ENCODE results near the gene MYL9.

DNA sequence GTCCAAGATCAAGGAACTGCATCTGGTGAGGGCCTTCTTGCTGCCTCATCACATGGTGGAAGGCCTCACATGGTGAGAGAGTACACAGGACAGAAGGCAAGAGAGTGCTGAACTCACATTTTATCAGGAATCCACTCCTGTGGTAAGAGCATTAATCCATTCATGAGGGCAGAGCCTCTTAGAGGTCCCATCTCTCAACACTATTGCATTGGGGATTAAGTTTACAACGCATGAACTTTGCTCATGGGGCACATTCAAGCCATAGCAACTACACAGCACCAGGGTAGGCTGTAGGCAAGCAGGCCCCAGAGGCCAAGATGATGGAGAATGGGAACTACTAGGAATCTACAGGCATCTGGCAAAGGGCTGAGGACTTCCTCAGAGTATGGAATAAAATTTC is 22.1 kb downstream of the MYL9 start:
- no peak for TF ChIP-seq BCL3 (IDR thresholded peaks at IDR 0.05)
- no peak for TF ChIP-seq POLR2A (IDR thresholded peaks at IDR 0.05; ENCODE audit: low read length)
- TF ChIP-seq, protein P1, sequence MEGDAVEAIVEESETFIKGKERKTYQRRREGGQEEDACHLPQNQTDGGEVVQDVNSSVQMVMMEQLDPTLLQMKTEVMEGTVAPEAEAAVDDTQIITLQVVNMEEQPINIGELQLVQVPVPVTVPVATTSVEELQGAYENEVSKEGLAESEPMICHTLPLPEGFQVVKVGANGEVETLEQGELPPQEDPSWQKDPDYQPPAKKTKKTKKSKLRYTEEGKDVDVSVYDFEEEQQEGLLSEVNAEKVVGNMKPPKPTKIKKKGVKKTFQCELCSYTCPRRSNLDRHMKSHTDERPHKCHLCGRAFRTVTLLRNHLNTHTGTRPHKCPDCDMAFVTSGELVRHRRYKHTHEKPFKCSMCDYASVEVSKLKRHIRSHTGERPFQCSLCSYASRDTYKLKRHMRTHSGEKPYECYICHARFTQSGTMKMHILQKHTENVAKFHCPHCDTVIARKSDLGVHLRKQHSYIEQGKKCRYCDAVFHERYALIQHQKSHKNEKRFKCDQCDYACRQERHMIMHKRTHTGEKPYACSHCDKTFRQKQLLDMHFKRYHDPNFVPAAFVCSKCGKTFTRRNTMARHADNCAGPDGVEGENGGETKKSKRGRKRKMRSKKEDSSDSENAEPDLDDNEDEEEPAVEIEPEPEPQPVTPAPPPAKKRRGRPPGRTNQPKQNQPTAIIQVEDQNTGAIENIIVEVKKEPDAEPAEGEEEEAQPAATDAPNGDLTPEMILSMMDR (IDR thresholded peaks at IDR 0.05), result no peak
- no peak for TF ChIP-seq BHLHE40 (IDR thresholded peaks at IDR 0.05; ENCODE audit: low read depth, low read length)
- TF ChIP-seq JUNB (IDR thresholded peaks at IDR 0.05), result no peak
- no peak for TF ChIP-seq HDAC2 (IDR thresholded peaks at IDR 0.05)
- TF ChIP-seq PBX3 (IDR thresholded peaks at IDR 0.05), result no peak
- TF ChIP-seq, protein P2, sequence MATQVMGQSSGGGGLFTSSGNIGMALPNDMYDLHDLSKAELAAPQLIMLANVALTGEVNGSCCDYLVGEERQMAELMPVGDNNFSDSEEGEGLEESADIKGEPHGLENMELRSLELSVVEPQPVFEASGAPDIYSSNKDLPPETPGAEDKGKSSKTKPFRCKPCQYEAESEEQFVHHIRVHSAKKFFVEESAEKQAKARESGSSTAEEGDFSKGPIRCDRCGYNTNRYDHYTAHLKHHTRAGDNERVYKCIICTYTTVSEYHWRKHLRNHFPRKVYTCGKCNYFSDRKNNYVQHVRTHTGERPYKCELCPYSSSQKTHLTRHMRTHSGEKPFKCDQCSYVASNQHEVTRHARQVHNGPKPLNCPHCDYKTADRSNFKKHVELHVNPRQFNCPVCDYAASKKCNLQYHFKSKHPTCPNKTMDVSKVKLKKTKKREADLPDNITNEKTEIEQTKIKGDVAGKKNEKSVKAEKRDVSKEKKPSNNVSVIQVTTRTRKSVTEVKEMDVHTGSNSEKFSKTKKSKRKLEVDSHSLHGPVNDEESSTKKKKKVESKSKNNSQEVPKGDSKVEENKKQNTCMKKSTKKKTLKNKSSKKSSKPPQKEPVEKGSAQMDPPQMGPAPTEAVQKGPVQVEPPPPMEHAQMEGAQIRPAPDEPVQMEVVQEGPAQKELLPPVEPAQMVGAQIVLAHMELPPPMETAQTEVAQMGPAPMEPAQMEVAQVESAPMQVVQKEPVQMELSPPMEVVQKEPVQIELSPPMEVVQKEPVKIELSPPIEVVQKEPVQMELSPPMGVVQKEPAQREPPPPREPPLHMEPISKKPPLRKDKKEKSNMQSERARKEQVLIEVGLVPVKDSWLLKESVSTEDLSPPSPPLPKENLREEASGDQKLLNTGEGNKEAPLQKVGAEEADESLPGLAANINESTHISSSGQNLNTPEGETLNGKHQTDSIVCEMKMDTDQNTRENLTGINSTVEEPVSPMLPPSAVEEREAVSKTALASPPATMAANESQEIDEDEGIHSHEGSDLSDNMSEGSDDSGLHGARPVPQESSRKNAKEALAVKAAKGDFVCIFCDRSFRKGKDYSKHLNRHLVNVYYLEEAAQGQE (IDR thresholded peaks at IDR 0.05), result no peak
- no peak for TF ChIP-seq EP300 (IDR thresholded peaks at IDR 0.05)
- TF ChIP-seq, protein P3, sequence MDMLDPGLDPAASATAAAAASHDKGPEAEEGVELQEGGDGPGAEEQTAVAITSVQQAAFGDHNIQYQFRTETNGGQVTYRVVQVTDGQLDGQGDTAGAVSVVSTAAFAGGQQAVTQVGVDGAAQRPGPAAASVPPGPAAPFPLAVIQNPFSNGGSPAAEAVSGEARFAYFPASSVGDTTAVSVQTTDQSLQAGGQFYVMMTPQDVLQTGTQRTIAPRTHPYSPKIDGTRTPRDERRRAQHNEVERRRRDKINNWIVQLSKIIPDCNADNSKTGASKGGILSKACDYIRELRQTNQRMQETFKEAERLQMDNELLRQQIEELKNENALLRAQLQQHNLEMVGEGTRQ (IDR thresholded peaks at IDR 0.05), result no peak
- TF ChIP-seq, protein P4, sequence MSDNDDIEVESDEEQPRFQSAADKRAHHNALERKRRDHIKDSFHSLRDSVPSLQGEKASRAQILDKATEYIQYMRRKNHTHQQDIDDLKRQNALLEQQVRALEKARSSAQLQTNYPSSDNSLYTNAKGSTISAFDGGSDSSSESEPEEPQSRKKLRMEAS (IDR thresholded peaks at IDR 0.05), result no peak
- no peak for TF ChIP-seq JUN (IDR thresholded peaks at IDR 0.05)

Data from A549 (cell line).